Measurements from ENCODE around the gene ZGPAT.

- TF ChIP-seq, protein P1, sequence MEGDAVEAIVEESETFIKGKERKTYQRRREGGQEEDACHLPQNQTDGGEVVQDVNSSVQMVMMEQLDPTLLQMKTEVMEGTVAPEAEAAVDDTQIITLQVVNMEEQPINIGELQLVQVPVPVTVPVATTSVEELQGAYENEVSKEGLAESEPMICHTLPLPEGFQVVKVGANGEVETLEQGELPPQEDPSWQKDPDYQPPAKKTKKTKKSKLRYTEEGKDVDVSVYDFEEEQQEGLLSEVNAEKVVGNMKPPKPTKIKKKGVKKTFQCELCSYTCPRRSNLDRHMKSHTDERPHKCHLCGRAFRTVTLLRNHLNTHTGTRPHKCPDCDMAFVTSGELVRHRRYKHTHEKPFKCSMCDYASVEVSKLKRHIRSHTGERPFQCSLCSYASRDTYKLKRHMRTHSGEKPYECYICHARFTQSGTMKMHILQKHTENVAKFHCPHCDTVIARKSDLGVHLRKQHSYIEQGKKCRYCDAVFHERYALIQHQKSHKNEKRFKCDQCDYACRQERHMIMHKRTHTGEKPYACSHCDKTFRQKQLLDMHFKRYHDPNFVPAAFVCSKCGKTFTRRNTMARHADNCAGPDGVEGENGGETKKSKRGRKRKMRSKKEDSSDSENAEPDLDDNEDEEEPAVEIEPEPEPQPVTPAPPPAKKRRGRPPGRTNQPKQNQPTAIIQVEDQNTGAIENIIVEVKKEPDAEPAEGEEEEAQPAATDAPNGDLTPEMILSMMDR (IDR thresholded peaks at IDR 0.05; ENCODE audit: low read depth, low read length) = no peak
- no peak for TF ChIP-seq POLR2A (IDR thresholded peaks at IDR 0.05; ENCODE audit: extremely low read depth, insufficient read length)
- TF ChIP-seq, protein P2, sequence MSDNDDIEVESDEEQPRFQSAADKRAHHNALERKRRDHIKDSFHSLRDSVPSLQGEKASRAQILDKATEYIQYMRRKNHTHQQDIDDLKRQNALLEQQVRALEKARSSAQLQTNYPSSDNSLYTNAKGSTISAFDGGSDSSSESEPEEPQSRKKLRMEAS (IDR thresholded peaks at IDR 0.05; ENCODE audit: low read depth, low read length) = no peak
These were observed 17.6 kb upstream of the ZGPAT start for GRCh38 chr20:63690003-63690897.
